HG03066 (cell line): ENCODE results near the gene ASB1.

Experiments used
- ATAC-seq: cut with Tn5 transposase; IDR thresholded peaks from one replicate; pipeline ENCODE4 v1.9.1; 2021; ENCODE audit warnings: low read depth; ENCODE audit not compliant: unreplicated experiment

Gene ASB1

DNA sequence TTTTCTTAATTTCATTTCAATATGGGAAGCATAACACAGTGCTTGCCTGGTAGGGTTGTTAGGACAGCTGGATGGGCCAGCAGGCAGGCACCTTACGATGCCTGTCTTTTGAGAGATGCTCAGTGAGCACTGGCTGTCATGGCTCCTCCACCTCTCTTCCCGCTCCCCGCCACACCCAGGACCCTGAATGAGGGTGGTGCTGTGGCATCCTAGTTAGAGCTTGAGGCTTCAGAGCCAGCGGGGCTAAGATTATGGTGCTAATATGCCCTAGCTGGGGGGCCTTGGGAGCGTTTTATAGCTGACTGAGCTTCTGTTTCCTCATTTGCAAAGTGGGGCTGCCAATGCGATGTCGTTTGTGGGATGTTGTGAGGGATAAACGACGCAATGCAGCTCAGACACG lies 37.7 kb downstream of the ASB1 start:
- no peak for ATAC-seq

DNA sequence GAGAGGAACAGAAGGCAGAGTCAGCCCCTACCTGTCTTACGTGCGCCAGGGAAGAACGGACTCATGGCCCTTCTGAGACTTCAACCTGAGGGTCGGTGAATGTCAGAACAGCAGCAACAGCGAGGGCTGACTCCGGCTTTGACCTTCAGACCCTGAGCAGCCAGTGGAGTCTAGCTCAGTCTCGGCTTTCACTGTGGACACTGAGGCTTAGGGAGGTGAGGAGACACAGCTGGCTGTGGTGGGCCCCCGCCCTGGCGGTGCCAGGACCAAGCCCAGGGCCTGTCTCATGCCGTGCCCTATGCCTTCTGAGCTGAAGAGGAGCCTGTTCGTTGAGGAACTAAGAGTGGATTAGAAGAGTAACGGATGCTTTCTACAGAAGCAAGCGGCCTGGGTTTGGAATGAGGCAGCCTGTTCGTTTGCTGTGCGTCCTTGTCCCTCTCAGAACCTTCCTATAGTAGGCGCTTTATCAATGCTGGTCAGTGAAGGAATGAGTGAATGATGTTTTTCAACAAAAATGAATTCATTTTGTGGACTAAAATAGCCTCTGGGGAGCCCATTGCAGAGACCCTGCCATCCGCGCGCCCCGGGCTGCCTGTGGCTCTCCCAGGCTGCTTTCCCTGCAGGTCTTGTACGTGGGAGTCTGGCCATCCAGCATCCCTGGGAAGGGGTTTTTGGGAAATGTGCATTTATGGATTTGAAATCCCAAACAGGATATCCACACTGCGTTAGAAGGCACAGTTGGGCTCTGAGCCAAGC lies 38.9 kb downstream of the ASB1 start:
- ATAC-seq, result no peak

DNA sequence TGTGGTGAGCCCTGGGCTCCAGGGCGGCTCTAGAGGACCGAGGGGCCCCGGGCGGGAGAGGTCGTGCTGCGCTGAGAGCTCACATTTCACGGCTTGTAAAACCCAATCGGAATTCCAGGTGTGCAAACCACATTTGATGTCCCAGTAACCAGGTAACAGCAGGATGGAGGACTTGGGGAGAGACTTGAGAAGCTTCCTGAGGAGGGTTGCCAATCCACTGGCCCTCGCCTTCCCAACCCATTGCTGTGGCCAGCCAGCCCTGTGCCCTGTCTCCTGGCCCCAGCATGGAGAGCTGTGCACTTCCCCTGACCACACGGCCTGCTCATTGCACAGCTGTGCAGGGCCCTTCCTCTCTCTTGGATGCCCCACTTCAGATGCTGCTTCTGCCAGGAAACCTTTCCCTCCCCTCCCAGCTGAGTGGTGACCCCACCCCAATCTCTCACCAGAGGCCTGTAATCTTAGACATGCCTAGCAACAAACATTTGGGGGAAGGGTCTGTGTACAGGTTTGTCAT lies 39.6 kb downstream of the ASB1 start:
- ATAC-seq, result no peak

DNA sequence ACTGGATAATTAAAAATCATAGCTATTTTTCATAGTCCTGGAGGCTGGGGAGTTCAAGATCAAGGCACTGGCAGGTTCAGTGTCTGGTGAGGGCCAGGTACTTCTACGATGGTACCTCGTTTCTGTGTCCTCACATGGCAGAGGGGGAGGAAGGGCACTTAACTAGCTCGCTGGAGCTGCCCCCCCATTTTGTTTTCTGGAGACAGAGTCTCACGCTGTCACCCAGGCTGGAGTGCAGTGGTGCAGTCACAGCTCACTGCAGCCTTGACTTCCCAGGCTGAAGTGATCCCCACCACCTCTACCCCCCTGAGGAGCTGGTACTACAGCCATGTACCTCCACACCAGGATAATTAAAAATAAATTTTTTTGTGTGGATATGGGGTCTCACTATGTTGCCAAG lies 40.3 kb downstream of the ASB1 start:
- no peak for ATAC-seq

DNA sequence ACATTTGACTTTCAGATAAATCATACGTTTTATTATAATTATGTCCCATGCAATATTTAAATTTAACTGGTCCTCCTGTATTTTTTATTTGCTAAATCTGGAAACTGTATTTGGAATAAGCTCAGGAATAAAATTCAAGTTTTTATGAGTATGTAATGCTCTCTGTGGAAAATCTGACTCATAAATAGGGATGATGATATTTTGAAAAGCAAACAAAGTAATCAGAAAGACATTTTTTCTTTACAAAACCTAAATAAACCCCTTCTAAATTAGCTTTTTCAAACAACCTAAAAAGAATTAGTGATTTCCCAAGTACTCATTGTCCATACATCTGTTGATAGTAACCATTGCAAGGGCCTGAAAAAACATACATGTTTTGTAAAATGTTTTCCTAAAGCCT lies 41.1 kb downstream of the ASB1 start:
- no peak for ATAC-seq

DNA sequence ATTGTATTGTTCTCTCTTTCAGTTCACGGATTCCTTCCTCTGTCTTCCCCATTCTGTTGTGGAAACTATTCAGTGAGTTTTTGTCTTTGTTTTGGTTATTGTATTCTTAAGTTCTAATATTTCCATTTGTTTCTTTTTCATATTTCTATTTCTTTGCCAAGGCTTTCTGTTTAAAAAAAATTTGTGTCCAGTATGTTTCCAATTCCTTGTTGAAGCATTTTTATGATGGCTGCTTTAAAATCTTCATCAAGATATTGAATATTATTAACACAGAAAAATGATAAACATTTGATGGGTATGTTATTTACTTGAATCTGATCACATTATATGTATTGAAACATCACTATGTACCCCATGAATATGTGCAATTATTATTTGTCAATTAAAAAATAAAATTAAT lies 42.4 kb downstream of the ASB1 start:
- ATAC-seq, result no peak

DNA sequence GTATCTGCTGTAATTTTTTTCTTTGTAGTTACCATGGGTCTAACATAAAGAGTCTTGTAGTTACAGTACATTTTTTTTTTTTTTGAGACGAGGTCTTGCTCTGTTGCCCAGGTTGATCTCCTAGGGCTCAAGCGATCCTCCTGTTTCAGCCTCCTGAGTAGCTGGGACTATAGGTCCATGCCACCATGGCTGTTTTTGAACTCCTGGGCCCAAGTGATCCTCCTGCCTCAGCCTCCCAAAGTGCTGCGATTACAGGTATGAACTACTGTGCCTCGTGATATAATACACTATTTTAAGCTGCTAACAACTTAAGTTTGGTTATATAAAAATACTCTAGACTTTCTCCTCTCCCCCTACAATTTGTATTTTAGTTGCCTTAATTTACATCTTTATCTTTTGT lies 46.3 kb downstream of the ASB1 start:
- no peak for ATAC-seq

DNA sequence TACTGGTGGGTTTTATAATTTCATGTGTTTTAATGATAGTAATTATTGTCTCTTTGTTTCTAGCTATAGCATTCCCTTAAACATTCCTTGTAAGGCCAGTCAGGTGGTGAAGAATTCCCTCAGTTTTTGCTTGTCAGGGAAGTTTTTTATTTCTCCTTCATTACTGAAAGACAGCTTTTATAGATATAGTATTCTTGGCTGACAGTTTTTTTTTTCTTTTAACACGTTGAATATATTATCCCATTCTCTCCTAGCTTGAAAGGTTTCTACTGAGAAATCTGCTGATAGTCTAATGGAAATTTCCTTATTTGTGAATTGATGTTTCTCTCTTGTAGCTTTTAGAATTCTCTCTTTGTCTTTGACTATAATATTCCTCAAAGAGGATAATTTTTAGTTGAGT lies 46.8 kb downstream of the ASB1 start:
- no peak for ATAC-seq

DNA sequence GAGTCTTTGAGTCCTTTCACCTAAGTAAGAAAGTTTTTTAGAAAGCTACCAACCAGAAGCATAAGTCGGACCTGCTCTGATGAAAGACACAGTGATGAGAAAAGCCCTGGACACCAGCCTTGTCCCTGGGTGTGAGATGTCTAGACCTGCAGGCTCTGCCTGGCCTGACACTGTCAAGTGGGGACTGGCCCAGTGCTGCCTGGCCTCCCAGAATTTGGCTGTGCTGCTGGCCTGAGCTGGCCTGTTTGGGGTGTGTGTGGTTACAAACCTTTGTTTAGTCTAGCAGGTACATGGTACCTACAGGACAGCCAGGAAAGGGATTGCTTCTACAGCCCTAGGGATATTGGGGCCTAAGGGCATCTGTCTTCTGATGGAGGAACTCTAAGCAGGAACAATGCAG lies 48.3 kb downstream of the ASB1 start:
- ATAC-seq, result no peak

DNA sequence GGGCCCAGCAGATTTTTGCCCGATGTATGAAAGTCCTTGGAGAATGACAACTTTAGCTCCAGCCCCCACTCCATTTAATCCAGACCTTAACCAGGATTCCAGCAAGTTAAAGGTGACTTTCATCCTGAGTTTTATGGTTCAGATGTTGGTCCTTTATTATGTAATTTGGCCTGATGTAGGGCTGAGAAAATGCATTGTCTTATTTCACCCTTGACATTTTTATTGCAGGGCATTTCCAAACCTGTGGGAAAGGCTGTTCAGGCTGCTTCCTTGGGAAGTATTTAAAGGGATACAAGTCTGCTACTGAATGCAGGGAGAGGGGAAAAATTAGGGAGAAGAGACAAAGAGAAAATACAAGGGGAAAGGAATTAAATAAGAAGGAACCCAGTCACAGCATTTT lies 48.8 kb downstream of the ASB1 start:
- ATAC-seq, result no peak

DNA sequence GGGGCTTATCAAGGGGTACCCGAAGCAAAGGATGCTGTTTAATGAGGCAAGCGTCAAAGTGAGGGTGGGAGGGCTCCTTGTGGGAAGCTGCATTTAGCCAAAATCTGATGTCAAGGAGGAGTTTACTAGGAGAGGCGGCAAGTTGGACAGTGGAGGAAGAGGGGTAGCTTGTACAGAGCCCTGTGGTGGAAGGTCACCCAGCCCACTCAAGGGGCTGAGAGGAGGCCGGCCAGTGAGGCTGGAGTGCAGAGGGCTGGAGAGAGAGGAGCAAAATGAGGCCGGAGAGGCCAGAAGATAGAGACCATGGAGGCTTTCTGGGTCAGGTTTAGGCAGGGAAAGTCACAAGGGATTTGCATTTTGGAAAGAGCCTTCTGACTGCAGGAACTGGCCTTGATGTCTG lies 49.5 kb downstream of the ASB1 start:
- ATAC-seq, result no peak

DNA sequence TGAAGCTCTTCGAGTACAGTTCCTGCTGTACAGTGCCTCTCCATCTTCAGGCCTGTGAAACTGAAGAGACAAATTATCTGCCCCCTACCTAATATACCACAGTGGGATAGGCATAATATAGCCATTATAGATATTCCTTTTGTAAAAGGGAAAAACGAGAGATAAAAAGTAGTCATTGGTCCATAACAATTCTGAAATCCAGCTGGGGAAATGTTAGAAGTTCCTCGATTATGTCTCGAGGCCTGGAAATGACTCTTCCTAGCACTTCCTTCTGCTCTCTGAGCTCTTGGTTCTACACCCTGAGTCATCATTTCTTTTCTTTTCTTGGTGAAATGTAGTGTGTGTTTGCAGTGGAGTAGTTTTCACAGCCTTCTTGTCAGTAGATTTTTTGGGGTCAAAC lies 51.5 kb downstream of the ASB1 start:
- ATAC-seq, result no peak

DNA sequence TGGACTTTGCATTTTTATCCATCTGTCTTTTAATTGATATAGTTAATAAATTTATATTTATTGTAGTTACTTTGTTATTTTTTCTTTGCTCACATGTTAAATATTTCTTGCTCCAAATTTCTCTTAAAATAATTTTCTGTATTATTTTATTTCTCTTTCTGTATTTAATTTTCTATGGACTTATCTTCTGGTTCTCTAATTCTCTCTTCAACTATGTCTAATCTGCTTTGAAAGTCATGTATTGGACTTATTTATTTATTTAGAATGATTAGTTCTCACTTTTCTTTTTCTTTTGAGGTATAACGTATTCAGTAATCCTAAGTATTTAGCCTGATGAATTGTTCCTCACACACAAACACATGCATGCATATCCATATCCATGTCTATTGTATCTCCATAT lies 53.1 kb downstream of the ASB1 start:
- no peak for ATAC-seq

DNA sequence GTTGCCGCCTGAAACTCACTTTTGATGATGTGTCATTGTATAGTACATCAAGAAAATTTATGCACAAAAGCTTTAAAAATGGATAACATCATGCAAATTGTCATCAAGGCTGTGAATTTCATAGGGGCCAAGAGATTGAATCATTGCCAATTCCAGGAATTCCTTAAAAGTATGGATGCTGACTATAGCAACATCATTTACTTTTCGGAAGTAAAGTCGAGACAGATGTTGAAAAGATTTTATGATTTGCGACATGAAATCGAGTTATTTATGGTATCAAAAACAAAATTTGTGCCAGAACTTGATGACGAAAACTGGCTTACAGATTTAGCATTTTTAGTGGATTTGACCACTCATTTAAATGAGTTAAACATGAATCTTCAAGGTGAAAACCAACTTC lies 56.3 kb downstream of the ASB1 start:
- ATAC-seq, result no peak

DNA sequence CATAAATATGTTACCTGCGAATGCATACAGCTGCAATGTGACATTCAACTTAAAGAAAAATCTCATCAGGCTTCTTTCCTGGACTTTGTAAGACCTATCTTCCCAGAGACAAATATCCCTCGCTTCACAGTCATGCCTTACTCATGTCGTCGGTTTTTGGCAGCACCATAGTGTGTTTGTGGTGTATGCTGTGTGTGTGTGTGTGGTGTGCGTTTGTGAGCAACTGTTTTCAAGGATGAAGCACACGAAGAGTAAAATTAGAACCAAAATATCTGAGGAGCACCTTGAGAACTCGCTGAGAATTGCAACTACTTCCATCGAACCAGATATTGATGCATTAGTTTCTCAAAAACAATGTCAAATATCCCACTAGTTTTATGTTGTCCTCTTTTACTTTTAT lies 56.9 kb downstream of the ASB1 start:
- no peak for ATAC-seq

DNA sequence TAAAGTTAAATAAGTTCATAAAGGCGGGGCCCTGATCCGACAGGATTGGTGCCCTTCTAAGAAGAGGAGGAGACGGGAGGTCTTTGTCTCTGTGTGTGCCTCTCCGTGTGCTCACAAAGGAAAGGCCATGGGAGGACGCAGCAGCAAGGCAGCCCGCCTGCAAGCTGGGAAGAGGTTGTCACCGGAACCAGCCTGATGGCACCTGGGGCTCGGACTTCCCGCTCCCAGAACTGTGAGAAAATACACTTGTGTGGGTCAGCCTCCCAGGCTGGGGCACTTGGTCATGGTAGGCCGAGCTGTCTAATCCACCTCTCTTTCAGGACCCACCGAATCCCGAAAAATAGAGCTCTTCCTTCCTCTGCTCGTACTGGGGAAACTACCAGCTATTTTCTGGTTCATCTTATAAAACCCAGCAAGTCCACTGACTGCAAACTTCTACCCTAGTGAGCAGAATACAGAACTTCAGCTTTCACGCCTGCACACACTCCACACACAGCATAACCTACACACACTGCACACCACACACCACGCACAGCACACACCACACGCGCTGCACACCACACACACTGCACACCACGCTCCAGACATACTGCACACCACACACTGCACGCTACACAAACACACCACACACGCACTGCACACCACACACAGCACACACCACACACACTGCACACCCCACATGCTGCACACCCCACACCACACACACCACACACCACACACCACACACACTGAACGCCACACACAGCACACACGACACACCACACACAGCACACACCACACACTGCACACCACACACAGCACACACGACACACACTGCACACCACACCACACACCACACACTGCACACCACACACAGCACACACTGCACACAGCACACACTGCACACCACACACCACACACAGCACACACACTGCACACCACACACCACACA lies 58.1 kb downstream of the ASB1 start:
- no peak for ATAC-seq

DNA sequence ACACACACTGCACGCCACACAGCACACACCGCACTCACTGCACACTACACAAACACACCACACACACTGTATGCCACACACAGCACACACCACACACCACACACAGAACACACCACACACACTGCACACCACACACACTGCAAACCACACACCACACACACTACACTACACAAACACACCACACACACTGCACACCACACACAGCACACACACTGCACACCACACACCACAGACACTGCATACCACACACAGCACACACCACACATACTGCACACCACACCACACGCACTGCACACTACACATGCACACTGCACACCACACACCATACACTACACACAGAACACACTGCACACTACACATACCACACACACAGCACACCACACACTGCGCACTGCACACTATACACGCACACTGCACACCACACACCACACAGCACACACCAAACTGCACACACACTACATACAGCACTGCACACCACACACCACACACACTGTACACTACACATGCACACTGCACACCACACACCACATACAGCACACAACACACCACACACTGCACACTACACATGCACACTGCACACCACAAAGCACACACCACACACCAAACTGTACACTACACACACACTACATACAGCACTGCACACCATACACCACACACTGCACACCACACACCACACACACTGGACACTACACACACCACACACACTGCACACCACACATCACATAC lies 59.6 kb downstream of the ASB1 start:
- no peak for ATAC-seq

DNA sequence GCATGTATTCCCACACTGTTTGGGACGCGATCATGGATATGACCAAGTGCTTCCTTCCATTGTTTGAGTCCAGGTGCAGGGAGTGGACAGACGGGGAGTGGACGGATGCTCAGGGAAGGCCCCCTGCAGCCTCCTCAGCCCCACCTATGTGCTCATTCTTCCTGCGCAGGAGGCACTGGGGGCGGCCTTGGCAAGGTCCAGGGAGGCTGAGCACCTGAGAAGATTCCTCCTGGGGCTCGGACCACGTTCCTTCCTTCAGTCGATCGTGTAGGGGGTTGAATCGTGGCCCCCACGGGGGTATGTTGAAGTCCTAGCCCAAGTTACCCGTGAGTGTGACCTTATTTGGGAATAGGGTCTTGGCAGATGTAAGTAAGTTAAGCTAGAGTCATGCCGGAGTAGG lies 60.4 kb downstream of the ASB1 start:
- no peak for ATAC-seq

DNA sequence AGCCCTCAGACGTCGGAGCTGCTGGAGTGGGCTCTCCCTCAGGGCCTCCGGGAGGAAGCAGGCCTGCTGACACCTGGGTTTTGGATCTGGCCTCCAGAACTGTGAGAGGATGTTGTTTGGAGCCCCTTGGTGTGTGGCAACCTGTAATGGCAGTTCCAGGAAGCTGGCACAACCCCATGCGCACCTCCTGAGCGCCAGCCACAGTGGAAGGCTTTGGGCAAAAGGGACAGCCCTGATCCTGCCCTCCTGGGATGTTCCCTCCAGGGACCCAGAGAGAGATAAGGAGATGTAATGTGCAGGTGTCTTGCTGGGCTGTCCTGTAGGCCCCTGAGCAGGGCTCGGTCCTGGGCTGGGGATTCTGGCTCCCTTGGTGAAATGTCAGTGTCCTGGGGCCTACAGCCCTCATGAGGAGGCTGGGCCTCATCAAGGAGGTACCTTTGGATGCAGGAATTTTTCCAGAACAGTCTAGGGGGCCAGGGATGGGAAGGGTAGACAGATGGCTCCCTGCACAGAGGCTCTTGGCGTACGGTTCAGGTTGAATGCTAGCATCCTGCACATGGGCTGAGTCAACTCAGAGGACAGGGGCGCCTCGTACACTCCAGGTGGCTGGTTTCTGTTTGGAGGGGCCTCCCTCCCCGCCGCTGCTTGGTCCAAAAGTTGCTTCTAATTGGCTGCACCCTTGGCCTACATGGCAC lies 61.1 kb downstream of the ASB1 start:
- ATAC-seq, result no peak

DNA sequence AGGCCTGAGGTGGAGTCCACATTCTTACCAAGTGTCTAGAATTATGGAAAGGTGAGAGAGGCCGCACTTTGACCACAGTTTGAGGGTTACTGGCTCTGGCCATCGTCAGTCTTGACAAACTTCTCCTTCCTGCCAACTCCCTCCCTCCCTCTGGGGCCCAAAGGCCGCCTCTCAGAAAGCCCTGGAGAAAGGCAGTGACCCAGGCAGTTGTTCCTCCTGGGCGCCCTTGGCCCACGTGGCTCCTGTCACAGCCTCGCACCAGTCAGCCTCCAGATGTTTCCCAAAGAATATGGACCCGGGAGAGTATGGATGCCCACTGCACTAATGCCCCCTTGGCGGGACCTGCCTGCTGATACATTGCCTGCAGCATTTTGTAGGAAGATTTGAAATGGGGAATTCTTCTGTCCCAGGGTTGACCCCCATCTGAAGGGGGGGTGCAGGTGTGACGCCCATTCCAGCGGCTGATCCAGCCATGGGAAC lies 61.7 kb downstream of the ASB1 start:
- no peak for ATAC-seq
